ENCODE measurements around the gene EMILIN2. TPM values are rescaled to one million over a fixed set of nuclear protein-coding genes. Genes with fewer than 3 reads are reported as not detected.

The EMILIN2 gene
- total RNA-seq, 1 donor: 24.0 TPM

DNA sequence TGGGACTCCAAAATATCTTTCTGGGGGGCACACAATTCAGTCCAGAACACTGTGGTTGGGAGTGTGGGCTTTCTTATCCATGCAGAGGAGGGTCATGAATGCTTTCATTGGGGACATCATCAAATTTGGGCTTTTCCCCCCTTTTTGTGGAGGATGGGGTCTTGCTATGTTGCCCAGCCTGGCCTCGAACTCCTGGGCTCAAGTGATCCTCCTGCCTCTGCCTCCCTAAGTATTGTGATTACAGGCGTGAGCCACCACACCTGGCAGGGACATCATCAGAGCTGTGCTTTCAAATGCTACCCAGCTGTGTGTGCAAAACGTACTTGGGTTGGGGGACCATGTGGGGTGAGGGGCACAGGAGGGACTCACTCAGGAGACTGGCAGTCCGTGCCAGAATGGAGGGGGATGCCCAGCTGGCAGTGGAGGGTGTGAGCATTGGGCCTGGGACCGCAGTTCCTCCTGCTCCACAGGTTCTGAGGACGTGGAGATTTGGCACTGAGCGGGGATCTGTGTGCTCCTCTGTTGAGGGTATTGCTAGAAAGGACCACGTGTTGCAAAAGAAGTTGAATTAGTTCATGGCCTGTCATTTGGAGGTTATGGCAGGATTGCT lies 24.4 kb downstream of the EMILIN2 start:
- DNase-seq (ENCODE audit: low read depth in 2 of 3, low spot score in 2 of 3): no peak

- DNase-seq (ENCODE audit: low read depth in 2 of 3, low spot score in 2 of 3): no peak
Measured at GRCh38 chr18:2872095-2872494, 25.3 kb downstream of the EMILIN2 start.

- no peak for DNase-seq (ENCODE audit: low read depth in 2 of 3, low spot score in 2 of 3)
Measured at GRCh38 chr18:2874765-2875164, 28.0 kb downstream of the EMILIN2 start.

DNA sequence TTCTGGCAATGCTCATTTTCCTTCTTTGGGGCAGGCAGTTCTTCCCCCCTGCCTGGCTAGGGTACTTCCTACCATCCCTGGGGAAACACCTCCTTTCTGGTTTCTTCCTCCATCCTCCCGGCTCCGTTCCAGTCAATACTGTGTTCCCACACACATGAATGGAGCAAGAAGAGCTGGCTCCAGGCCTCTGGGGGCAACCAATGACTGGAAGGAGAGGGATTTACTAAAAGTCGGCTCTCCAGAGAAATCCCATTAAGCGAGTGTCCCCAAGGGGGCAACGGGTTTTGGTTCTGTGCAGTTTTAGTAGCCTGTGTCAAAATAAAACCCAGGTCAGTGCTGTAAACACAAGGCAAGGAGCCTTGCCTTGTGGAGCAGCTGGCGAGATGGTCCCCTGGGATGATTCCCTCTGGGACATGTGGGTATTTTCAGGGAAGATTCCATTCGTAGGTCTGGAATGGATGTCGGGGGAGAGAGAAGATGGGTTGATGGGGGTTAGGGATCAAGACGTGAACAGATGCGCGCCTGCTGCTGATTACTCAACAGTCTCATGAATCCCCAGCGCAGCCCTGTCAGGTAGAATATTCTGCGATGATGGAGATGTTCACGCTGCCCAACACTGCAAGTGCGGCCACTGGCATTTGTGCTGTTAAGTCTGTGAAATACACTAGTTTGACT lies 32.0 kb downstream of the EMILIN2 start:
- DNase-seq (ENCODE audit: low read depth in 2 of 3, low spot score in 2 of 3): no peak

DNA sequence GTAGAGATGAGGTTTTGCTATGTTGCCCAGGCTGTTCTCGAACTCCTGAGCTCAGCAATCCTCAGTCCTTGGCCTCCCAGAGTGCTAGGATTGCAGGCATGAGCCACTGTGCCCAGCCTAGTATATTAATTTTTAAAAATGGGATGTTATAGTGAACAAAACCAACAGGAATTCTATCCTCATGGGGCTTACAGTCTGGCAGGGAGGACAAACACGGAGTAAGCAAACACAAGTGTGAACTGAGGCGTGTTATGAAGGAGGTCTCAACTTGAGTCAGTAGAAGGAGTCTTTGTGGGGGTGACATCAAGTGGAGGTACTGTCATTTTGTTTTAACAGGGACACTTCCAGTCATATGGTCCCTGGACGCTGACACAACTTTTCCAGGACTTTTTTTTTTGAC lies 33.1 kb downstream of the EMILIN2 start:
- no peak for DNase-seq (ENCODE audit: low read depth in 2 of 3, low spot score in 2 of 3)

DNA sequence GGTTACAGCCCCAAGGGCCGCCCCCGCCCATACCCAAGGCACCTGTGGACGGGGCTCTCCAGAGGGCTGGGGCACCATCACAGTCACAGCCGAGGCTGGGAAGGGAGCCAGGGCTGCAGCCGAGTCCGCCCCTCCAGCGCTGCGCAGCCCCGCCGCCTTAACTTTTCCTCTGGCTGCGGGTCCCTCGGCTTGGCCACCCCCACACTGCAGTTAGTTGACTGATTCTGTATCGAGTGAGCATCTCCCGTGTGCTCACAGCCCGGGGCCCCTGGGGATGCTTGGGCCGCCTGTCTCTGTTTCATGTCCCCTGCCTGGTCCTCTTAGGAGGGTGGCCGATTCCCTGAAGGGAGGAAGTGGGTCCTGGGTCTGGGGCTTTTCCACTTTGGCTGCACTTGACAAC lies 33.7 kb downstream of the EMILIN2 start:
- DNase-seq (ENCODE audit: low read depth in 2 of 3, low spot score in 2 of 3): no peak

- DNase-seq (ENCODE audit: low read depth in 2 of 3, low spot score in 2 of 3): no peak
Measured at GRCh38 chr18:2881088-2881839, 34.5 kb downstream of the EMILIN2 start.

DNA sequence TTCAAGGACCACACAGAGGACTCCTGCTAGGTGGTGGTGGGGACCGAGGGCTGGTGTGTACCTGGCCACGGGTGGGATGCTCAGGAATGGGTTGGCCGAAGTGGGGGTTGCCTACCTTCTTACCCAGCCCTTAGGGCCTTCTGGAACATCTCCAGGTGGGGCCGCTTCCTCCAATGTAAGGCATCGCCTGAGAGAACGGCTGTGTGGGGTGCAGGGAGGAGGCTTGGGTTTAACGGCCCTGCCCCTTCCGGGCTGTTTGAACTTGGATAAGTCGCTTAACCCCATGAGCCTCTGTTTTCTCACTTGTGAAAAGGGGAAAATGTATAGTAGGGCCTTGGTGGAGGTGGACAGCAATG lies 35.0 kb downstream of the EMILIN2 start:
- DNase-seq (ENCODE audit: low read depth in 2 of 3, low spot score in 2 of 3): no peak

GRCh38 chr18:2882201-2882600 lies 35.4 kb downstream of the EMILIN2 start:
- DNase-seq (ENCODE audit: low read depth in 2 of 3, low spot score in 2 of 3): no peak

DNA sequence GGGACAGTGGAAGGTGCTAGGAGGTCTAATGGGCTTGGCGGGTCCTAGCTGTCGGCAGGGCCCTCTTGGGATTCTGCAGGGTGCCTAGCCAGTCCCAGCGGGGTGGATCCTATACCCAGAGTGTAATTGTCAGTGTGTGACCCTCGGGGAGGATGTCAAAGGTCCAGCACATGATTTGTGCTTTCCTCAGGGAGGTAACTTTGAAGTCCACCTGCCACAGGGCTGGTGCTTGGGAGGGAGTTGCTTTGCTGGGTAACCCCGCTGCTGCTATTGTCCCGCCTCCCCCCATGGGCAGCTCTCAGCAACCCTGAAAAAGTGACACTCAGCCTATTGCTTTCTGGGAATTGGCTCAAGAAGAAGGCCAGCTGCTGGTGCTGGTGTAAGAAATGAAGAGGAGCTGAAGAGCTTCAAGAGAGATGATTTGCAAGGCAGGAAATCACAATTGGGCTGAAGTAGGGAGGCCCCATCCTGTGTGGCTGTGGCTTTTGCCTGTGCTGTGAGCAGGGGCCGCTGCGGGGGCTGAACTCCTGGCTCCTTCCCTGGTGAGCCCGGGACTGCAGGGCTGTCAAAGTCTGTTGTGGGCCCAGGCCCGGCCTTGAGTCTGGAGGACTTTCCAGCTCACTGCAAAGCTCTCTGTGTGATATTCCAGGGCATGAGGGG lies 36.4 kb downstream of the EMILIN2 start:
- peak in 1 of 3 donors; percentile 37 for DNase-seq (ENCODE audit: low read depth in 2 of 3, low spot score in 2 of 3)

DNA sequence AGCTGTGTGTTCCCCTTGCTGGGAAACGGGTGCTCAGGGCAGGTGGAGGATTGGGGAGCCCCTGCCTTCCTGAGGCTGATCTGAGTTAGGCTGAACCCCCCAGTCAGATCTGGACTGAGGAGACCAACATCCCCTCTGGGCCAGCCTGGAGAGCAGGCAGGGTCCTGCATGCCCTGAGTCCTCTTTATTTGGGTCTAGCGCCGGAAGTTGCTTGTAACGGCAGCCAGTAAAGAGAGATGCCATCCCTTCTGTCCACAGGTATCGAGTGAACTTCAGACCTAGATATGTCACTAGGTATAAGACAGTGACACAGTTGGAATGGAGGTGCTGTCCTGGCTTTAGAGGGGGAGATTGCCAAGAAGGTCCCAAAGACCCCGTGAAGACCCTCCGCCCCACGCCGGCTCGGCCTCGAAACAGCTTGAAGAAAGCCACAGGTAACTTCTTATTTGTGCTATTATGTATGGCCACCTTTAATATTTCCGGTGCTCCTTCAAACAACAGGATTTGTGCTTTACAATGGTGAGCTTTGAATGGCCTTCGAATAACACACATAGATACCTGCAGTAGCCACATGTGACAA lies 38.0 kb downstream of the EMILIN2 start:
- no peak for DNase-seq (ENCODE audit: low read depth in 2 of 3, low spot score in 2 of 3)

DNA sequence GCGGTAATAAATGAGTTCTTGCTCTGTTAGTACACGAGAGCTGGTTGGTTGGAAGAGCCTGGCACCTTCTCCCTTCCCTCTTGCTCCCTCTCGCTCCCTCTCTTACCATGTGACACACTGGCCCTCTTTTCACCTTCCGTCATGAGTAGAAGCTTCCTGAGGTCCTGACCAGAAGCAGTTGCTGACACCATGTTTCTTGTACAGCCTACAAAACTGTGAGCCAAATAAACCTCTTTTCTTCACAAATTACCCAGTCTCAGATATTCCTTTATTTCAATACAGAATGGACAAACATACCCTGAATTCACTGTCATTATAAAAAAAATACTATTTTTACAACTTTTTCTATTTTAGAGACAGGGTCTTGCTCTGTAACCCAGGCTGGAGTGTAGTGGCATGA lies 40.7 kb downstream of the EMILIN2 start:
- DNase-seq (ENCODE audit: low read depth in 2 of 3, low spot score in 2 of 3): no peak

DNA sequence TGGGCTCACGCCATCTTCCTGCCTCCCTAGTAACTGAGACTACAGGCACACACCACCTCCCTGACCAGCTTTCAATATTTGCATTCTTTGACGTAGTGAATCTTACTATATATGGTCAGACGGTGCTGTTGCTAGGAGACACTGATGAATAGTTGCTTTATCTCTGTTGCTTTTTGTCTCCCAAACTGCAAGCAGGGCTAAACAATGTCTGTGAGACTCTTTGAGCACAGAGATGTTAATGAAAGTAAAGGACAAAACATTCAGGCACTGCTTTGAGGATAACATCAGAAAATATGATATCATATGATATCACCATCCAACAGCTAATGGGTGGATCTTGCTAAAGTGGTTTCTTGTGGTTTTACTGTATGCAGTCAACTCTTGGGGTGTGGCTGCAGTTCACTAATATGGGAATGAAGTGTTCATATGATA lies 43.0 kb downstream of the EMILIN2 start:
- no peak for DNase-seq (ENCODE audit: low read depth in 2 of 3, low spot score in 2 of 3)

DNA sequence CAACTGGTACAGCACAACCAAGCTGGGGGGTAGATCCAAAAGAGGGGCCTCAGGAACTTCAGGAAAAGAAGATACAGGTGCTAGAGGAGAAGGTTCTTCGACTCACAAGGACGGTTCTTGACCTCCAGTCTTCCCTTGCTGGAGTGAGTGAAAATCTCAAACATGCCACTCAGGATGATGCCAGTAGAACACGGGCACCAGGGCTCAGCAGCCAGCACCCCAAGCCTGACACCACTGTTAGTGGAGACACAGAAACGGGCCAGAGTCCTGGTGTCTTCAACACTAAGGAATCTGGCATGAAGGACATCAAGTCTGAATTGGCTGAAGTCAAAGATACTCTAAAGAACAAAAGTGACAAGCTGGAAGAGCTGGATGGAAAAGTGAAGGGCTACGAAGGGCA lies 43.8 kb downstream of the EMILIN2 start:
- no peak for DNase-seq (ENCODE audit: low read depth in 2 of 3, low spot score in 2 of 3)

- no peak for DNase-seq (ENCODE audit: low read depth in 2 of 3, low spot score in 2 of 3)
Measured at GRCh38 chr18:2891526-2892431, 45.0 kb downstream of the EMILIN2 start.

DNA sequence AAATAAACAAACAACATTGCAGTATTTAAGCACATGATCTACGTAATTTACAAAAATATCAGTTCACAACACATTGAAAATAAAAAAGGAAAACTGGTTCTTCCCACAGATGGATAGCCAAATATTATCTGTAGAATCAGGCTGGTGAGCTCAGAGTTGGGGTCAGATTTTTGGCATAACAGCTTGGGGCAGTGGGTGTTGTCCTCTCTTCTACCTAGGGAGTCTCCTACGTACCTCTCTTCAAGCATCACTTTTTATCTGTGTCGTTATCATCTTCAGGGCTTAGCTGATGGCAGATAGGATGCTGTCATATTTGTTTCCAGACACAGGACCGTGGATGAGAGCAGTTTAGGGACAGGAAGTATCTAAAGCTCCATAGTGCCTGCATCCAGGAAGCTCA lies 46.2 kb downstream of the EMILIN2 start:
- no peak for DNase-seq (ENCODE audit: low read depth in 2 of 3, low spot score in 2 of 3)

GRCh38 chr18:2893676-2894075 lies 46.9 kb downstream of the EMILIN2 start:
- DNase-seq (ENCODE audit: low read depth in 2 of 3, low spot score in 2 of 3): no peak

DNA sequence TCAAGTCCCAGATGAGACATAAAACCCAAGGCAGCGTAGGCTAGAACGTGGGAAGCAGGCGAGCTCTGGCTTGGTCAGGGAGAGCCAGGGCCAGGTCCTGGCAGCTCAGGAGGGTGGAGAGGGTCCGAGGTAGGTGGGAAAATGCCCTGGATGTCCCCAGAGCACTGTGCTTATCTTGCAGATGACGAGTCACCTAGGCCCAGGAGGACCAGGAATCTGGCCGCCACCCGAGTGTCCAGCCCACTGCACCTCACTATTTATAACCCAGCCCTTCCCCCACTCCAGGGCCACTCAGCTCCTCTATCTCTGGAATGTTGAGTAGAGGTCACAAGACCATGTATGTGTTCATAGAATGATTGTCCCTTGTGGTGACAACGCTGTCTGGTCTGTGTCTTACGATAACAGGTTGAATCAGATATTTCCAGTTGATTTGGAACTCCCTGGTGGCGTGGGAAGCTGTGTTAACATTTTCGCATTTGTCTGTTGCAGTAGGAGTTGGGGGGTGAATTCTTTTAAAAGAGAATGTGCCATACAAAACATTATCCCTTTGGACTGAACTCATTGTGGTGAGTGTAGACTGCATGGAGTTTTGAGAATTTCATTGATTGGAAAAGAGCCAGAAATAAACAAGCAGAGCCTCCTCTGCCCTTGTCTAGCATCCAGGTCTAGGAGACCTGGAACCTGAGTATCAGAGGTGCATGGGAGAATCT lies 47.5 kb downstream of the EMILIN2 start:
- no peak for DNase-seq (ENCODE audit: low read depth in 2 of 3, low spot score in 2 of 3)

DNA sequence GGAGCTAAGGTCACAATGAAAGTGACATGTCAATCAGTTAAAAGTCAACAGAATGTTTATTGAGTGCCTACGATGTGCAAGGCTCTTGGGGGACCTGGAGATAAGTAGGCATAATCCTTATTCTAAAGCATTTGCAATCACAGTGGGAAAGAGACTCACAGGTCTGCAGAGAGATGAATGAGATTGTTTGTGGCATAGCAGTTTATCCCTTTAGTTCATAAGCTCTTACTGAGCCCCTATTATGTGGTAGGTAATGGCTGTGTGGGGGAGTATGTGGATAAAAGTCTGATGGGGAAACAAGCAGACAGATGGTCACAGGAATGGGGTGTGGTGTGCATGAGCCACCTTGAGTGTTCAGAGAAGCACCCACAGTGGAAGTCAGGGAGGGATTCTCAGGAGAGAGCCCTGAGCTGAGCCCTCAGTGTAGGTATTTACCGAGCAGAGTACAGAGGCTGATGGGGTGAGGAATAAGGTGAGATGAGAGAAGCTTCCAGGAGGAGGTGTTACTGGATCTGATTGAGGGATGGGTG lies 48.1 kb downstream of the EMILIN2 start:
- DNase-seq (ENCODE audit: low read depth in 2 of 3, low spot score in 2 of 3): no peak
